GM21825 (cell line): ENCODE results near the gene IGF2BP1.
"Not testable (repeated sequence)": the region's sequence is repeated elsewhere in the genome, so short reads cannot be mapped to it uniquely, and the experiment has no call there.

ENCODE experiments used
- ATAC-seq: cut with Tn5 transposase; IDR thresholded peaks from one replicate; pipeline ENCODE4 v1.9.1; 2021; ENCODE audit warnings: mild to moderate bottlenecking, moderate library complexity; ENCODE audit not compliant: unreplicated experiment

IGF2BP1 gene

DNA sequence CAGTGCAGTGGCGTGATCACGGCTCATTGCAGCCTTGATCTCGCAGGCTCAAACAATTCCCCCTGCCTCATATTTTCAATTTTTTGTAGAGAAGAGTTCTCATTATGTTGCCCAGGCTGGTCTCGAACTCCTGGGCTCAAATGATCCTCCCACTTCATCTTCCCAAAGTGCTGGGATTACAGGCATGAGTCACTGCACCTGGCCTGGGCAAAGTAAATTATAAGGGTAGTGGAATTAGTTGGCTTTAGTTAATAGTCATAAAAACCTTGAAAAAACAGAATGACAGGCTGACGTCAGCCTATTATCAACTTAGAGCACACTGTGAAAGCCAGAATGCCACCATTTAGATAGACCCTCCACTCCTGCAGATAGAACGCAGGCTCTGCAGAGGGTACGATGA lies 91.9 kb downstream of the IGF2BP1 start:
- ATAC-seq, result no peak

DNA sequence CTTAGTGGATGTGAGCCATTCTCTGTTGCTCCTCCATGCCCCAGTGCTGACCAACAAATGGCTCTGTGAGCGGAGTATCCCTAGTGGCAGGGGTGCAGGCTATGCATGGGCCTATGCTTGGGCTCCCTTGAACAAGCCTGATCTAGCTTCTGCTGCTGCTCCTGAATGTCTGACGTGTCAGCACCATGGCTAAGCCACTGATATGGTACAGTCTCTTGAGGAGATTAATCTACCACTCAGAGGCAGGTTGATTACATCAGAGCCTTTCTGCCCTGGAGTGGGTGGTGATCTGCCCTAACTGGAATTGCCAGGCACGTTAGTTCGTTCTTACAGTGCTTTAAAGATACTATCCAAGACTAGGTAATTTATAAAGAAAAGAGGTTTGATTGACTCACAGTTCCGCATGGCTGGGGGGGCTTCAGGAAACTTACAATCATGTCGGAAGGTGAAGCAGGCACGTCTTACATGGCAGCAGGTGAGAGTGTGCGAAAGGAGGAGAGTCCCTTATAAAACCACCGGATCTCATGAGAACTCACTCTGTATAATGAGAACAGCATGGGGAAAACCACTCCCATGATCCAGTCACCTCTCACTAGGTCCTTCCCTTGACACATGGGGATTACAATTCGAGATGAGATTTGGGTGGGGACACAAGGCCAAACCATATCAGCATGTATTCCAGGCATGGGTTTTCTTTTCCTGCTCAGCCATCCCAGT lies 93.9 kb downstream of the IGF2BP1 start:
- no peak for ATAC-seq

DNA sequence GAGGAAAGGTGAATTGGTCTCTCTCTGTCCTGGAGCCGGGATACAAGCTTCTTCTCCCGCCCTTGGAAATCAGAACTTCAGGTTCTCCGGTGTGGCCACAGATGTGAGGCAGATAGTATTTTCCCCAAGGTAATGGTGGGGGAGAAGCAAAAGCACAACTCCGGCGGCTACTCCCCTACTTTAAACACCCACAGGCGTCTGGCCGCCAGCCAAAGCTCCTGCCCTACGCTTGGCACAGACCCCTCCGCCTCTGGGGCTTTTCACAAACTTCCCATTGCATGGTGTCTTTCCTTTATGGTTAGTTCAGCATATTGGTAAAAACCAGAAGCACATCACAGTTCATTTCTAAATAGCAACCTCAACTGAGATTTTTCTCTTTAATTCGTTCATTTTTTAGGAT lies 95.9 kb downstream of the IGF2BP1 start:
- ATAC-seq, result no peak

DNA sequence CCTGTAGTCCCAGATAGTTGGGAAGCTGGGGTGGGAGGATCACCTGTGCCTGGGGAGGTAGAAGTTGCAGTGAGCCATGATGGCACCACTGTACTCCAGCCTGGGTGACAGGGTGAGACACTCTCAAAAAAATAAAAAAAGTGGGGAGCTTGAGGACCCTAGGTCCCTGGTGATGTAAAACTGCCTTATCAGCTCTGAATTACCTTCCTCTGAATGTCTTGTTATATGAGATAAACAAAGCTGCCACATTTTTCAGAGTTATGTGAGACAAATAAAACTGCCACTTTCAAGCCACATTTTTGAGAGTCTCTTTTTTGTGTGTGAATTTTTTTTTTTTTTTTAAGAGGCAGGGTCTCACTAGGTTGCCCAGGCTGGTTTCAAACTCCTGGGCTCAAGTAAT lies 103.4 kb downstream of the IGF2BP1 start:
- no peak for ATAC-seq

DNA sequence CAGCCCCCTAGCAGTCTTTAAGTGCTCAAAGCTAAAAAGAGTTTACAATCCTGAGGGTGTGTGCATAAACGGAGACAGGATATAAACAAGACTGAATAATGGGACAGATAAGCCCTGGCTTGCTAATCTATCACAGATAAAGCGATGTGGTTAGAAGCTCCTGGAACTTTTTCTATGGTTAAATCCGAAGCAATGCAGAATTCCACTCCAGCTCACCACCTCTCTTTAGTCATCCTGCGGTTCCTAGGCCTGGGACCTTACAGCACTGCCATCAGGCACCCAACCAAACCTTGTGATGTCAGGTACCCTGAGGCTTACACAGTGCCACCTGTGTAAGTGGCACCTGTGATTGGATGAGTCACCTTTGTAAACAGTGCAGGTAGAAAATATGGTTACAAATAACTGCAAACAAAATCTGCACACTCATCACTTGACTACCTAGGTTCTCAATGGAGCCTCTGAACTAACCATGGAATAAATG lies 103.9 kb downstream of the IGF2BP1 start:
- ATAC-seq, result no peak

DNA sequence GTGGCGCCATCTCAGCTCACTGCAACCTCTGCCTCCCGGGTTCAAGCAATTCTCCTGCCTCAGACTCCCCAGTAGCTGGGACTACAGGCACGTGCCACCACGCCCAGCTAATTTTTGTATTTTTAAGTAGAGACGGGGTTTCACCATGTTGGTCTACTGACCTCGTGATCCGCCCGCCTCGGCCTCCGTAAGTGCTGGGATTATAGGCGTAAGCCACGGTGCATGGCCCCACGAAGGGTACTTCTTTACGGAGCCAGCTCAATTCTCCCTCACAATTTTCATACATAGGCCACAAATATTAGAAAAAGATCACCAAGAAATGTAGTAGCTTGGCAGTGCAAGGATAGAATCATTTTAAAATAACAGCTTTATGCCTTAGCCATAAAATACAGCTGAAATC lies 106.2 kb downstream of the IGF2BP1 start:
- not testable (repeated sequence) for ATAC-seq

DNA sequence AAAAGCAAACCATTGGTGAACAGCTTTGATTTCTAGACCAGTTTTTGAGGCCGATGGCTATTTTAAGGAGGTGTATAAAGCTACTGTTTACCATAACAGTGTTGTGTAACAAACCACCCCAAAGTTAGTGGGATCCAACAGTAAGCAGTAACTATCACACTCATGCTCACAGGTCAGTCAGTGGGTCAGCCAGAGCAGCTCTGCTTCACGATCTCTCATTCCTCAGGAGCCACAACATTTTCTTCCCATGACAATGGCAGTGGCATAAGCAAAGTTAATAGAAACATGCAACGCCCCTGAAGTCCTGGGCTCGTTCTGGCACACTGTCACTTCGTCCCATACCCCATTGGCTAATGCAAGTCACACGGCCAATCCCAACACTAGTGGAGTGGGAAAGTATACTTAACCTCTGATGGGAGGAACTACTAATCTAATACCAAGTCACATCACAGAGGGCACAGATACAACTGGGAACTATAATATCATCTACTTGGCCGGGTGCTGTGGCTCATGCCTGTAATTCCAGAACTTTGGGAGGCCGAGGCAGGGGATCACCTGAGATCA lies 107.4 kb downstream of the IGF2BP1 start:
- no peak for ATAC-seq
